Gastrocnemius medialis (tissue), 4 donors: Measurements from ENCODE around the gene BCAS4.

Experiments used
- CTCF ChIP-seq, 5 experiments: fragments of 450-650 bp in 3 of 5; fragments of 200-600 bp in 2 of 5; sonication (generic) in 2 of 5; IDR thresholded peaks in 4 of 5; conservative IDR thresholded peaks in 1 of 5; 1 replicate in 4 of 5; 2 replicates in 1 of 5; pipeline ENCODE4 v1.5.1; 2016 to 2019; ENCODE audit warnings: antibody characterized with exemption in 5 of 5, mild to moderate bottlenecking in 3 of 5, moderate library complexity in 3 of 5
- POLR2A ChIP-seq, 2 donors: fragments of 450-650 bp; IDR thresholded peaks; one replicate each; pipeline ENCODE4 v1.6.1; 2017; ENCODE audit warnings: antibody characterized with exemption in 2 of 2, mild to moderate bottlenecking in 2 of 2, moderate library complexity in 2 of 2

DNA sequence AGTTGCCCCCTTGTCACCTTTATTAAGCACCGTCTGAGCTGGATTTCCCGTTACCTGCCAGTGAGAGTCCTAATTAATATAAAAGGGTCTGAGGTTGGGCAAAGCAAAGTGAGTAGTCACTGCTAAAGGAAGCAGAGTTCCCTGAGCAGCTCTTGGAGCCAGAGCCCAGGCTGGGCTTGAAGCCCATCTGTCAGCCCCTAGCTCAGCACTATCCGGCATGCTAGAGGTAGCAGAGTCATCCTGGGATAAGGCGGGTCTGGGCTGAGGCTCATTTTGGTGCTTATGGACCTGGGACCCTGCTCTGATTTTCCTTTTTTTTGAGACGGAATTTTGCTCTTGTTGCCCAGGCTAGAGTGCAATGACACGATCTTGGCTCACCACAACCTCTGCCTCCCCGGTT lies 90.2 kb downstream of the BCAS4 start:
- TF ChIP-seq CTCF (IDR thresholded peaks at IDR 0.05 in 4 of 5, conservative IDR thresholded peaks at IDR 0.05 in 1 of 5) (no peak), POLR2A (IDR thresholded peaks at IDR 0.05) (no peak)
